Transverse colon (tissue), 4 donors: ENCODE measurements around the gene PYGB. TPM values are rescaled to one million over a fixed set of nuclear protein-coding genes. Genes with fewer than 3 reads are reported as not detected.
"Not testable (repeated sequence)": the region's sequence is repeated elsewhere in the genome, so short reads cannot be mapped to it uniquely, and the experiment has no call there.

Experiments used
- DNase-seq: peaks from one replicate; pipeline ENCODE4 v3.0.0-alpha.2; 2019
- H3K27ac ChIP-seq, 4 donors: fragments of 200-600 bp; sonication (generic); 2 replicates each; pipeline ENCODE4 v1.5.1; 2016 to 2018; ENCODE audit warnings: inconsistent platforms in 4 of 4
- H3K27me3 ChIP-seq: fragments of 200-600 bp; sonication (generic); 2 replicates; pipeline ENCODE4 v1.5.1; 2017; ENCODE audit warnings: inconsistent platforms
- H3K36me3 ChIP-seq, 4 donors: fragments of 200-600 bp; sonication (generic); 2 replicates each; pipeline ENCODE4 v1.5.1; 2017 to 2019; ENCODE audit warnings: inconsistent platforms in 4 of 4
- H3K4me1 ChIP-seq, 4 donors: fragments of 200-600 bp; sonication (generic); 2 replicates each; pipeline ENCODE4 v1.5.1; 2017 to 2020; ENCODE audit warnings: inconsistent platforms in 4 of 4
- H3K4me3 ChIP-seq, 4 donors: fragments of 200-600 bp; sonication (generic); 1 replicate in 1 of 4; 2 replicates in 3 of 4; pipeline versions ENCODE4 v1.5.1 to v1.6.1; 2017 to 2019; ENCODE audit warnings: inconsistent platforms in 4 of 4
- H3K9me3 ChIP-seq, 2 donors: fragments of 200-600 bp; sonication (generic); 2 replicates each; pipeline ENCODE4 v1.5.1; 2017 to 2019; ENCODE audit warnings: inconsistent platforms in 2 of 2
- CTCF ChIP-seq, 5 experiments: fragments of 200-600 bp in 3 of 5; fragments of 450-650 bp in 2 of 5; sonication (generic) in 3 of 5; IDR thresholded peaks; 1 replicate in 2 of 5; 2 replicates in 3 of 5; pipeline ENCODE4 v1.5.1; 2016 to 2017; ENCODE audit warnings: antibody characterized with exemption in 5 of 5, inconsistent platforms in 3 of 5, mild to moderate bottlenecking in 2 of 5, moderate library complexity in 1 of 5
- EP300 ChIP-seq: sonication (generic); formaldehyde crosslinking; IDR thresholded peaks from one replicate; pipeline ENCODE4 v1.6.1; 2017; ENCODE audit warnings: antibody characterized with exemption, low read depth
- POLR2A ChIP-seq: fragments of 450-650 bp; IDR thresholded peaks from one replicate; pipeline ENCODE4 v1.6.1; 2016; ENCODE audit warnings: antibody characterized with exemption, mild to moderate bottlenecking, moderate library complexity
- POLR2AphosphoS5 ChIP-seq, 3 donors: sonication (generic); formaldehyde crosslinking; IDR thresholded peaks; one replicate each; pipeline ENCODE4 v1.6.1; 2016; ENCODE audit warnings: antibody characterized with exemption in 3 of 3
- WGBS, 2 donors: methylation state at CpG; one replicate each; pipeline ENCODE4 v1.1.5; 2018; ENCODE audit warnings: low coverage in 1 of 2; 5-methylcytosine and 5-hydroxymethylcytosine counted together
- in situ Hi-C, 4 donors: fragments of 200-750 bp; cut with MboI; loops; one replicate each; pipeline versions ENCODE4 v1.15.0 to v1.15.1; 2017; ENCODE audit warnings: low sequenced_read_pairs in 3 of 4, low pct_ligation_motif_present in 1 of 4, low pct_unique_long_range_greater_than_20kb in 1 of 4
- intact Hi-C: fragments of 100-400 bp; cut with DNase I; formaldehyde crosslinking; loops from one replicate; pipeline ENCODE4 v1.15.1; 2023; ENCODE audit warnings: low total_unique reads
- total RNA-seq, 4 donors: library from RNA; depleted of rRNA; stranded (reverse); fragments of >200 nt; gene quantifications; one replicate each; pipeline ENCODE4 v1.1.0, GENCODE V29; 2016

The PYGB gene
- total RNA-seq, 4 donors from 2014 or later: 195 to 554 (median 359) TPM

DNA sequence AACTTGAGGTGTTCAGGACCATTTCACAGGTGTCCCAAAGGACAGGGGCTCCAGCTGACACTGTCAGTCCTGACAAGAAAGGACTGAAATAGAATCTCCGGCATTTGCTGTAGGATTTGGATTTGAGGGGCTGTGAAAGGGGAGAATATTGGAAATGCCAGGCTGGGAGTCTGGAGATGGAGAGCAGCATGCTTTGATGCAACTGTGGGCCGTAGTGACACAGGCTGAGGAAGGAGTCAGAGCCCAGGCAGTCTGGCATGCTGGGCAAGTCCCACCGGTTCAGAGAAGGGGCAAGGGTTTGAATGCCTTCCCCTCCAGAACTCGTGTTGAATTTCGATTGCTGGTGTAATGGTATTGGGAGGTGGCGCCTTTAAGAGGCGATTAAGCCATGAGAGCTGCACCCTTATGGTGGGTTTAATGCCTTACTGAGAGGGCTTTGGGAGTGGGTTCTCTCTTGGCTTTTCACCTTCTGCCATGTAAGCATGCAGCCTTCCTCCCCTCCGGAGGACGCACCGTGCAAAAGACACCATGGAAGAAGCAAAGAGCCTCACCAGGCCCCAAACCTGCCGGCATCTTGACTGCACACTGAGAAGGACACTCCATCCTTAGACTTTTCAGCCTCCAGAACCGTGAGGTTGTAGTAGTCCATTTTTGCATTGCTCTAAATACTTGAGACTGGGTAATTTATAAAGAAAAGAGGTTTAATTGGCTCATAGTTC is 9.4 kb upstream of the PYGB start:
- Histone ChIP-seq H3K9me3 (no peaks in the 10 kb centered on the region), H3K4me3 (no peak overlapping the region), H3K4me1 (peaks cover 6 to 46% (median 24%) of the 10 kb centered on the region in 4 donors), H3K27me3 (no peaks in the 10 kb centered on the region), H3K27ac (peak overlapping the region; percentile 56 to 76 (median 64)), H3K36me3 (no peaks in the 10 kb centered on the region)
- intact Hi-C loops: no loop called here
- in situ Hi-C loops: no loop called here
- DNase-seq: no peak
- no peak for TF ChIP-seq EP300
- no peak for TF ChIP-seq POLR2A
- no peak for TF ChIP-seq POLR2AphosphoS5 (IDR thresholded peaks at IDR 0.05)
- no peak for TF ChIP-seq CTCF (IDR thresholded peaks at IDR 0.05)
- WGBS, 2 donors: 95 to 96% methylated on average over 5 to 12 of the region's 12 CpGs

DNA sequence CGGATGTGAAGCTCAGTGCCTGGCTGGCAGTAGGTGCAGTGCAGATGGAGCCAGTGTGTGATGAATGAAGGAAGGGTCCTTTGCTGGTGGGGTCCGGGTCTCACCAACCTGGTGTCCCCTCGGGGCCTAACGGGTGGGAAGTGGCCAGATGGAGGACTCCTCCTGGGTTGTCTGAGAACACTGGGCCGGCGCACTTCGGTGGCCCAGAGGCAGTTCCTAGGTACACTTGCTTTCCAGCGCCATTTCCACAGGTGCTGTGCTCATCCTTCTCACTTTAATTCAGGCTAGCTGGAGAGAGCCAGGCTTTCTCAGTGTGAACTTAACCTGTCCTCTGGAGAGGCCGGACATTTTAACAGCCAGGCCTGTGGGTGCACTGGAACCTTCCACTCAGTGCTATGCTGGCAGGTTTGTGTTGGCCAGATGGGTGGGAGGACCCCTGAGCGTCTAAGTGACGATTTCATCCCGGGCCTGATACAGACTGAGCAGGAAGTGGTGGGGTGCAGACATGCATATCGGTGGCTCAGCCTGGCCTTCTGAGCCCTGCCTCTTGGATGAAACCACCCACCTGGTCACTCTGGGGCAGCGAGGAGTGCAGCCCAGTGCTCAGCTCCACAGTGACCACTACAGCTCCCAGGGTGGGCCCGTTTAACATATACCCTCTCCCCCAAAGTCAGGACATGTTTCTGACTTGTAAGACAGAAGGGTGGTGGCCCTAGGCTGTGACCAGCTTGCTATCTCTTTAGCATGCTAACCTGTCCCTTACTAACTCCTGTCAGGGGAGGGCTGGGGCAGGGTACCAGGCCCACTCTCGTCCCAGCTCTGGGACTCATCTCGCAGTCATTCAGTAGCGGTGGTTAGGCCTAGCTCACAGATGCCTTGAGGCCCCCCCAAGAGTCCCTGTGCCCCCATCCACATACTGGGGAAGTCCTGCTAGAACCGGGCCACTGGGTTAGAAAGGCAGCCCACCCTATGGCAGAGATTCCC is 8.2 kb upstream of the PYGB start:
- intact Hi-C loops (loop anchor here (10.0 kb wide), 1 partner anchor 1885 kb away; the partner anchor contains the start of gene NXT1), in situ Hi-C loops (no loop called here)
- Histone ChIP-seq H3K36me3 (no peaks in the 10 kb centered on the region), H3K27ac (no peak overlapping the region), H3K27me3 (no peaks in the 10 kb centered on the region), H3K4me1 (peaks cover 6 to 34% (median 18%) of the 10 kb centered on the region in 4 donors), H3K4me3 (no peak overlapping the region), H3K9me3 (no peaks in the 10 kb centered on the region)
- peak; percentile 1 for DNase-seq
- TF ChIP-seq EP300 (no peak), CTCF (IDR thresholded peaks at IDR 0.05) (no peak), POLR2A (no peak), POLR2AphosphoS5 (IDR thresholded peaks at IDR 0.05) (no peak)
- 88% methylated on average over 18 of the region's 19 CpGs; no CpG with 5 or more reads in 1 of the 2 donors for WGBS, 2 donors

DNA sequence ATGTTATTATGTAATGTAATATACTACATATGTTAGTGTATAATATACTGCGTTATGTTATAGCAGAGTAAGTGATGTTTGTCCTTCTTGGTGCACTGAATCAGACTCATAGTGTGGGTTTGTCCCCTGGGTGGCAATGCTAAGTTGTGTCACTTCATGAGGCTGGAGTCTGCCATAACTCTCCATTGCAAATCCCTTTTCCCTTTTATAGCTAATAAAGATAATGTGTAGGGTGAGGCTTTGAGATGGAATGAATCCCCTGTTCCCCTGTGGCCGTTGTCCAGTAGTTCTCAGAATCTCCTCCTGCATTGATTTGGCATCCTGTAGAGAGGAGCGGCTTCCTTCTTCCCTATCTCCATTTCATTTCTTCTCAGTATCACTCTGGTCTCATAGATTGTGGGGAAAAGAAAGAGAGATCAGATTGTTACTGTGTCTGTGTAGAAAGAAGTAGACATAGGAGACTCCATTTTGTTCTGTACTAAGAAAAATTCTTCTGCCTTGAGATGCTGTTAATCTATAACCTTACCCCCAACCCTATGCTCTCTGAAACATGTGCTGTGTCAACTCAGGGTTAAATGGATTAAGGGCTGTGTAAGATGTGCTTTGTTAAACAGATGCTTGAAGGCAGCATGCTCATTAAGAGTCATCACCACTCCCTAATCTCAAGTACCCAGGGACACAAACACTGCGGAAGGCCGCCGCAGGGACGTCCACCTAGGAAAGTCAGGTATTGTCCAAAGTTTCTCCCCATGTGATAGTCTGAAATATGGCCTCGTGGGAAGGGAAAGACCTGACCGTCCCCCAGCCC is 6.8 kb upstream of the PYGB start:
- H3K4me1 ChIP-seq: peaks cover 6 to 31% (median 13%) of the 10 kb centered on the region in 4 donors
- intact Hi-C loops: loop anchor here (10.0 kb wide), 1 partner anchor 1886 kb away; the partner anchor contains the start of gene NXT1
- in situ Hi-C loops, H3K27ac ChIP-seq, H3K9me3 ChIP-seq, DNase-seq, H3K27me3 ChIP-seq, H3K4me3 ChIP-seq, H3K36me3 ChIP-seq: not testable (repeated sequence)
- 62 to 68% methylated on average over 3 to 9 of the region's 9 CpGs for WGBS, 2 donors

DNA sequence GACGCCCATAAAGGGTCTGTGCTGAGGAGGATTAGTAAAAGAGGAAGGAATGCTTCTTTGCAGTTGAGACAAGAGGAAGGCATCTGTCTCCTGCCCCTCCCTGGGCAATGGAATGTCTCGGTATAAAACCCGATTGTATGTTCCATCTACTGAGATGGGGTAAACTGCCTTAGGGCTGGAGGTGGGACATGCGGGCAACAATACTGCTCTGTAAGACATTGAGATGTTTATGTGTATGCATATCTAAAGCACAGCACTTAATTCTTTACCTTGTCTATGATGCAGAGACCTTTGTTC is 6.3 kb upstream of the PYGB start:
- H3K27ac ChIP-seq, DNase-seq, H3K4me3 ChIP-seq, H3K27me3 ChIP-seq, in situ Hi-C loops, H3K9me3 ChIP-seq, H3K36me3 ChIP-seq: not testable (repeated sequence)
- WGBS, 2 donors: 40 to 60% methylated on average over 2 to 4 of the region's 4 CpGs
- intact Hi-C loops: loop anchor here (10.0 kb wide), 1 partner anchor 1887 kb away; the partner anchor contains the start of gene NXT1
- H3K4me1 ChIP-seq: peaks cover 6 to 34% (median 17%) of the 10 kb centered on the region in 4 donors
